ENCODE results near the gene NRG3.

Gene NRG3

GRCh38 chr10:82236084-82236731 is 361.2 kb downstream of the NRG3 start:
- no peak for TF ChIP-seq CTCF (IDR thresholded peaks at IDR 0.05; ENCODE audit: low read length, missing control alignments)
- no peak overlapping the region for H3K4me3 ChIP-seq (replicated peaks; ENCODE audit: low read depth, low read length)

GRCh38 chr10:82238291-82238690 is 363.3 kb downstream of the NRG3 start:
- TF ChIP-seq CTCF (IDR thresholded peaks at IDR 0.05; ENCODE audit: low read length, missing control alignments), result no peak
- no peak for DNase-seq (ENCODE audit: low read depth)
- no peak overlapping the region for H3K4me3 ChIP-seq (replicated peaks; ENCODE audit: low read depth, low read length)

More at GRCh38 chr10:82236084-82236731, 361.2 kb downstream of the NRG3 start:
- DNase-seq (ENCODE audit: low read depth), result no peak

GRCh38 chr10:82240408-82240807 is 365.4 kb downstream of the NRG3 start:
- DNase-seq (ENCODE audit: low read depth), result no peak
- TF ChIP-seq CTCF (IDR thresholded peaks at IDR 0.05; ENCODE audit: low read length, missing control alignments), result no peak
- H3K4me3 ChIP-seq (replicated peaks; ENCODE audit: low read depth, low read length), result no peak overlapping the region

GRCh38 chr10:82242778-82243177 is 367.8 kb downstream of the NRG3 start:
- DNase-seq (ENCODE audit: low read depth), result no peak
- TF ChIP-seq CTCF (IDR thresholded peaks at IDR 0.05; ENCODE audit: low read length, missing control alignments), result no peak
- no peak overlapping the region for H3K4me3 ChIP-seq (replicated peaks; ENCODE audit: low read depth, low read length)

GRCh38 chr10:82245157-82245556 is 370.2 kb downstream of the NRG3 start:
- DNase-seq (ENCODE audit: low read depth), result no peak
- TF ChIP-seq CTCF (IDR thresholded peaks at IDR 0.05; ENCODE audit: low read length, missing control alignments), result no peak
- H3K4me3 ChIP-seq (replicated peaks; ENCODE audit: low read depth, low read length), result no peak overlapping the region

- no peak for TF ChIP-seq CTCF (IDR thresholded peaks at IDR 0.05; ENCODE audit: low read length, missing control alignments)
- DNase-seq (ENCODE audit: low read depth), result peak; percentile 50
- H3K4me3 ChIP-seq (replicated peaks; ENCODE audit: low read depth, low read length), result no peak overlapping the region
Observed at GRCh38 chr10:82245906-82246560, 371.0 kb downstream of the NRG3 start.

GRCh38 chr10:82249141-82249540 is 374.1 kb downstream of the NRG3 start:
- no peak for TF ChIP-seq CTCF (IDR thresholded peaks at IDR 0.05; ENCODE audit: low read length, missing control alignments)
- H3K4me3 ChIP-seq (replicated peaks; ENCODE audit: low read depth, low read length), result no peak overlapping the region
- DNase-seq (ENCODE audit: low read depth), result no peak

Data from fibroblast of pulmonary artery (primary cell).